Coronary artery (tissue), 2 donors: ENCODE data around the gene LSR.

ENCODE experiments used
- DNase-seq: peaks from one replicate; pipeline ENCODE4 v3.0.0-alpha.2; 2017; ENCODE audit warnings: low spot score
- H3K27ac ChIP-seq, 2 donors: fragments of 200-600 bp; sonication (generic); one replicate each; pipeline ENCODE4 v1.5.1; 2016 to 2019
- H3K4me3 ChIP-seq: fragments of 200-600 bp; sonication (generic); 2 replicates; pipeline ENCODE4 v1.5.1; 2016; ENCODE audit warnings: mild to moderate bottlenecking, moderate library complexity
- TF ChIP-seq, protein P1 (sequence below): fragments of 200-600 bp; sonication (generic); IDR thresholded peaks from one replicate; pipeline ENCODE4 v1.5.1; 2019; ENCODE audit warnings: antibody characterized with exemption

Gene LSR

DNA sequence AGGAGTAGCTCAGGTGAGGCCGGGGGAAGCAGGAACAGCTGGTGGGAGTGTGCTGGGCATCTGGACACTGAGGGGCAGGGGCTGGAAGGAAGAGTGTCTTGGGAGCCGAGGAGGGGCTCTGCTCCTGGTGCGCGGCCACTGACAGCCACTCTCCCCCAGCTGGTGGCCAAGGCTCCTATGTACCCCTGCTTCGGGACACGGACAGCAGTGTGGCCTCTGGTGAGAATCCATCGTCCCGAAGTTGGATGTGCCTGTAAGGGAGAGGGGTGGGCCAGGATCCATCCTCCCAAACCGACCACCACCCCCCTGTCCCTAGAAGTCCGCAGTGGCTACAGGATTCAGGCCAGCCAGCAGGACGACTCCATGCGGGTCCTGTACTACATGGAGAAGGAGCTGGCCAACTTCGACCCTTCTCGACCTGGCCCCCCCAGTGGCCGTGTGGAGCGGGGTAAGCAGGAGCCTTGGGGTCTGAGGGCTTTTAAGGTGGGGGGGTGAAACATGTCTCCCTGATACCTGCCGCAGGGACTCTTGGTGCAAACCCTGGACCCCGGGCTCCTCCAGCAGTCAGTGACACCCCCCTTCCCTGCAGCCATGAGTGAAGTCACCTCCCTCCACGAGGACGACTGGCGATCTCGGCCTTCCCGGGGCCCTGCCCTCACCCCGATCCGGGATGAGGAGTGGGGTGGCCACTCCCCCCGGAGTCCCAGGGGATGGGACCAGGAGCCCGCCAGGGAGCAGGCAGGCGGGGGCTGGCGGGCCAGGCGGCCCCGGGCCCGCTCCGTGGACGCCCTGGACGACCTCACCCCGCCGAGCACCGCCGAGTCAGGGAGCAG is 17.9 kb downstream of the LSR start:
- peak overlapping the region; percentile 90 for H3K4me3 ChIP-seq
- TF ChIP-seq, protein P1, sequence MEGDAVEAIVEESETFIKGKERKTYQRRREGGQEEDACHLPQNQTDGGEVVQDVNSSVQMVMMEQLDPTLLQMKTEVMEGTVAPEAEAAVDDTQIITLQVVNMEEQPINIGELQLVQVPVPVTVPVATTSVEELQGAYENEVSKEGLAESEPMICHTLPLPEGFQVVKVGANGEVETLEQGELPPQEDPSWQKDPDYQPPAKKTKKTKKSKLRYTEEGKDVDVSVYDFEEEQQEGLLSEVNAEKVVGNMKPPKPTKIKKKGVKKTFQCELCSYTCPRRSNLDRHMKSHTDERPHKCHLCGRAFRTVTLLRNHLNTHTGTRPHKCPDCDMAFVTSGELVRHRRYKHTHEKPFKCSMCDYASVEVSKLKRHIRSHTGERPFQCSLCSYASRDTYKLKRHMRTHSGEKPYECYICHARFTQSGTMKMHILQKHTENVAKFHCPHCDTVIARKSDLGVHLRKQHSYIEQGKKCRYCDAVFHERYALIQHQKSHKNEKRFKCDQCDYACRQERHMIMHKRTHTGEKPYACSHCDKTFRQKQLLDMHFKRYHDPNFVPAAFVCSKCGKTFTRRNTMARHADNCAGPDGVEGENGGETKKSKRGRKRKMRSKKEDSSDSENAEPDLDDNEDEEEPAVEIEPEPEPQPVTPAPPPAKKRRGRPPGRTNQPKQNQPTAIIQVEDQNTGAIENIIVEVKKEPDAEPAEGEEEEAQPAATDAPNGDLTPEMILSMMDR: no peak
- DNase-seq: peak; percentile 78
- peak overlapping the region; percentile 91 to 97 for H3K27ac ChIP-seq

DNA sequence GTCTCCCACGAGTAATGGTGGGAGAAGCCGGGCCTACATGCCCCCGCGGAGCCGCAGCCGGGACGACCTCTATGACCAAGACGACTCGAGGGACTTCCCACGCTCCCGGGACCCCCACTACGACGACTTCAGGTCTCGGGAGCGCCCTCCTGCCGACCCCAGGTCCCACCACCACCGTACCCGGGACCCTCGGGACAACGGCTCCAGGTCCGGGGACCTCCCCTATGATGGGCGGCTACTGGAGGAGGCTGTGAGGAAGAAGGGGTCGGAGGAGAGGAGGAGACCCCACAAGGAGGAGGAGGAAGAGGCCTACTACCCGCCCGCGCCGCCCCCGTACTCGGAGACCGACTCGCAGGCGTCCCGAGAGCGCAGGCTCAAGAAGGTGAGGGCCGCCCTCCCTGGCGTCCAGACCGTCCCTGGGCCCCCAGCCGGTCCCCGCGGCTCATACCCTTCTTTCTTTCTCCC is 18.6 kb downstream of the LSR start:
- Histone ChIP-seq H3K4me3 (peak overlapping the region; percentile 90), H3K27ac (peak overlapping the region; percentile 91 to 97)
- TF ChIP-seq, protein P1: no peak
- DNase-seq: peak; percentile 78

DNA sequence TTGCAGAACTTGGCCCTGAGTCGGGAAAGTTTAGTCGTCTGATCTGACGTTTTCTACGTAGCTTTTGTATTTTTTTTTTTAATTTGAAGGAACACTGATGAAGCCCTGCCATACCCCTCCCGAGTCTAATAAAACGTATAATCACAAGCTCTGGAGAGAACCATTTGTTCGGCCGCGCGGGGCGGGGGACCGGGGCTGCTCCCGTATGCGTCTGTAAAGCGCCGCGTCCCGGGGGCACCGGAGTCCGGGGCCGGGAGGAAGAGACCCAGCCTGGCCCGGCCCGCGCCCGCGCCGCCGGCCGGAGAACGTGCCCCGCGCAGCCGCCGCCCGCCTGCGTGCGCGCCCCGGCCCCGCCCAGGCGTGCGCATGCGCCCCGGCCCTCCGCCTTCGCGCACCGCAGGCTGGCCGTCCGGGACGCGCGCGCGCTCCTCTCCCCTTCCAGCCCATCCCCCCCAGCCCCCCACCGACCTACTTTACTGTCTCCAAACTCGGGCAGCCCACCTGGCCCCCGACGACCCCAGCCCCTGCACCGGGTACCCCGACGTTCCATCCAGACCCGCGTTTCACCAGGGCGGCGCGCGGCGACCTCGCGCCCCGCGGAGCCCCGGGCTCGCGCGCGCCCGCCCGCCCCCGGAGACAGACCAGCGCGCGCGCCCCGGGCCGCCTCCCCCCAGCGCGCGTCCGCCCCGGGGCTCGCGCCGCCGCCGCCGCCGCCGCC is 19.2 kb downstream of the LSR start:
- peak; percentile 79 for DNase-seq
- peak overlapping the region; percentile 91 to 97 for H3K27ac ChIP-seq
- peak overlapping the region; percentile 90 for H3K4me3 ChIP-seq
- TF ChIP-seq, protein P1: no peak

DNA sequence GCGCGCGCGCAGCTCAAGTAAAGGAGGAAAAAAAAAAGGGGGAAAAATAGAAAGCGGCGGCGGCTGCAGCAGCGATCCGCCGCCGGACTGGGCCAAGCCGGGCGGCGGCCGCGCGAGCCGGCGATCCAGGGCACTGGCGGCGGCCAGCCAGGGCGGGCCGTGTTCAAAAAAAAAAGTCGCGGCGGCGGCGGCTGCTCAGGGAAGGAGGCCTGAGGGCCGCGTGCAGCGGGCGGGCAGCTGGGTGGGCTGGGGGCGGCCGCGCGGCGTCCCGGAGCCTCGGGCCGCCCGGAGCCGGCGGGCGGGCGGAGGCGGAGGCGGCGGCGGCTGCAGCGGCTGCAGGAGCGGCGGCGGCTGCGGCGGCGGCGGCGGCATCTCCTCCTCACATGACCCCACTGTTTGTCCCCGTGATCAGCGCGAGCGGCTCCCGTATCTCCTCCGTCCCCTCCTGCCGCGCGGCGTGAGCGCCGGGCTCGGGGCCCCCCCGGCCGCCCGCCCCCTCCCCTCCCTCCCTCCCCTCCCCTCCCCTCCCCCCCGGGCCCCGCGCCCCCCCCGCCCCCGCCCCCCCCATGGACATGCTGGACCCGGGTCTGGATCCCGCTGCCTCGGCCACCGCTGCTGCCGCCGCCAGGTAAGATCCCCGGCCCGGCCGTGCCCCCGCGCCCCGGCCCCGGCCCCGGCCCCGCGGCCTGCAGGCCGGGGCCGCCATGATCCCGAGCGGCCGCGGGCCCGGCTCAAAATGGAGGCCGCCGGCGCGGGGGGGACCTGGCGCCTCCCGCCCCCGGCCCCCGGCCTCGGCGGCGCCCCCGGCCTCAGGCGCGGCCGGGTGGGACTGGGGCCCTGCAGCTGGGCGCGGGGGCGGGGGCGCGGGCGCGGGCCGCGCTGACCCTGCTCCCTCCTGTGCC is 20.0 kb downstream of the LSR start, which contains the start of gene USF2:
Gene USF2 (plus strand): TSS at position 427 of the 902 bp plus-strand sequence. CDS start 140 bp downstream, at position 567.
- DNase-seq: no peak
- TF ChIP-seq, protein P1: no peak
- Histone ChIP-seq H3K27ac (peak within 1 kb of the TSS; percentile 91 to 97), H3K4me3 (peak within 1 kb of the TSS; percentile 90)

DNA sequence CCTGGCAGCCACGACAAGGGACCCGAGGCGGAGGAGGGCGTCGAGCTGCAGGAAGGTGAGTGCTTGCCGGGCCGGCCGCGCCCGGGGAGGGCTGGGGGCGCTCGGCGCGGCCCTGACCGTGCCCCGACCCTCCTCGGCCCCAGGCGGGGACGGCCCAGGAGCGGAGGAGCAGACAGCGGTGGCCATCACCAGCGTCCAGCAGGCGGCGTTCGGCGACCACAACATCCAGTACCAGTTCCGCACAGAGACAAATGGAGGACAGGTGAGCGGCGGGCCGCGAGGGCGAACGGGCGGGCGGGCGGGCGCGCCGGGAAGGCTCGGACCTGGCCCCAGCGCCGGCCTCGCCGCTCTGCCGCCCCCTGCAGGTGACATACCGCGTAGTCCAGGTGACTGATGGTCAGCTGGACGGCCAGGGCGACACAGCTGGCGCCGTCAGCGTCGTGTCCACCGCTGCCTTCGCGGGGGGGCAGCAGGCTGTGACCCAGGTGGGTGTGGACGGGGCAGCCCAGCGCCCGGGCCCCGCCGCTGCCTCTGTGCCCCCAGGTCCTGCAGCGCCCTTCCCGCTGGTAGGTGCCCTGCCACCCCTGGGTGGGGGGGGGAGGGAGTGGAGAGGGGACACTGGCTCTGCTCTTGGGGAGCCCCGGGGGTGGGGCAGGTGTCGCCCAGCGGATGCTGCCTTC is 20.8 kb downstream of the LSR start:
- TF ChIP-seq, protein P1: peak; percentile 70
- peak overlapping the region; percentile 86 to 97 for H3K27ac ChIP-seq

DNA sequence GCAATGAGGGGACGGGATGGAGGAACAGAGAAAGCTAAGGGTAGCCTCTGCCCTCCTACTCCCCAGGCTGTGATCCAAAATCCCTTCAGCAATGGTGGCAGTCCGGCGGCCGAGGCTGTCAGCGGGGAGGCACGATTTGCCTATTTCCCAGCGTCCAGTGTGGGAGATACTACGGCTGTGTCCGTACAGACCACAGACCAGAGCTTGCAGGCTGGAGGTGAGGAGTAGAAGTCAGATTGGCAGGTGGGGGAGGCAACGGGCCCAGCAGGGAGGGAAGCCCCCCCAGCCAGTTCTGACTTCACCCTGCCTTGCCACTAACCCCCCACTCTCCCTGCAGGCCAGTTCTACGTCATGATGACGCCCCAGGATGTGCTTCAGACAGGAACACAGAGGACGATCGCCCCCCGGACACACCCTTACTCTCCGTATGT is 21.6 kb downstream of the LSR start:
- TF ChIP-seq, protein P1: no peak
- peak overlapping the region; percentile 90 for H3K4me3 ChIP-seq
- H3K27ac ChIP-seq: peak overlapping the region in 1 of 2 donors; percentile 97
- no peak for DNase-seq

More for the DNA sequence above, 20.8 kb downstream of the LSR start:
- DNase-seq: peak; percentile 87
- H3K4me3 ChIP-seq: peak overlapping the region; percentile 90
